Measurements from ENCODE around the gene ZNF239.
"Not testable (repeated sequence)": the region's sequence is repeated elsewhere in the genome, so short reads cannot be mapped to it uniquely, and the experiment has no call there.

Gene ZNF239

DNA sequence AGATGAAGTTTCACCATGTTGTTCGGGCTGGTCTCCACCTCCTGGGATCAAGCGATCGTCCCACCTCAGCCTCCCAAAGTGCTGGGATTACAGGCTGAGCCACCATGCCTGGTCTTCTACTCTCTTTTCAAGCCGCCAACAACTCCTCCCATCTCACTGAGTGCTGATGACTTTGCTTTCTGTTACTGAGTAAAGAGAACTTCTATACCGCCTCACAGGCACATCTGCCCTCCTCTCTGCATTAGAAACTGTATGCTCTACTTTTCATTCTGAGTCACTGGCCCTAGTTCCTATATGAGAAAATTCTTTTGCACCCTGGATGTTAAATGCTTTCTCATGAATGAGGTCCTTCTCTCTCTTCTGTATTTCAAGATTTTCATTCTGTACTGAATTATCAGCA is 2.2 kb upstream of the ZNF239 start:
- DNase-seq (ENCODE audit: low read depth) = no peak

DNA sequence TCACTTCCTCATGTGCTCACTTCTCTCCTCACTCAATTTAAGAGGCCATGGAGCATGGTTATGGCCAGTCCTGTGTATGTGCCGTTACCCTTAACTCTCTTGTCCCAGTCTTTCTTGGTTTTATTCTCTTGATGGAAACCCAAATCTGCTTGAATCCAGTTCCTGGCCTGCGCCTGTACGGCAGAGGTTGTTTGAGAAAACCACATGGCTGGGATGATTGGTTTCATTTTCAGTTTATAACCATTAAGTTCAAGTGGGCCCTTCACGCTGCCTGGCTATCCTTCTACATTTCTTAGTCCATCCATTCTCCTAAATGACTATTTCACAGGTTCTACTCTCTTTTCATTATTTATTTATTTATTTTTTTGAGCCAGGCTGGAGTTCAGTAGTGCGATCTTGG is 1.6 kb upstream of the ZNF239 start:
- no peak for DNase-seq (ENCODE audit: low read depth)

DNA sequence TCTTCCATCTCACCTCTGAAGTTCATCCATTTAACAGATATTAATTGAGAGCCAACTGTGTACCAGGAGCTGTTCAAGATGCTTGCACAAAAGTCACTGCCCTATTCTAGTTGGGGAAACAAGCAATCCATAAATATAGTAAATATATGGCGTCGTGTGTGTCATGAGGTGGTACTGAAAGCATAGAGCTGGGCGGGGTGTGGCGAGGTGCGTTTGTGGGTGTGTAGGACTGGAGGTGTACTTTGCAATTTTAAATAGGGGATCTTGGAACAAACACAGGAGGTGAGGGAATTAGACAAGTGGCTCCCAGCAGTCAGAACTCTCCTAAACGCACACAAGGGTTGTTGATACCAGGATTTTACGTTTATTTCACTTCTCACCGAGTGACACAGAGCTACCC is 490 bp upstream of the ZNF239 start:
- DNase-seq (ENCODE audit: low read depth) = no peak

DNA sequence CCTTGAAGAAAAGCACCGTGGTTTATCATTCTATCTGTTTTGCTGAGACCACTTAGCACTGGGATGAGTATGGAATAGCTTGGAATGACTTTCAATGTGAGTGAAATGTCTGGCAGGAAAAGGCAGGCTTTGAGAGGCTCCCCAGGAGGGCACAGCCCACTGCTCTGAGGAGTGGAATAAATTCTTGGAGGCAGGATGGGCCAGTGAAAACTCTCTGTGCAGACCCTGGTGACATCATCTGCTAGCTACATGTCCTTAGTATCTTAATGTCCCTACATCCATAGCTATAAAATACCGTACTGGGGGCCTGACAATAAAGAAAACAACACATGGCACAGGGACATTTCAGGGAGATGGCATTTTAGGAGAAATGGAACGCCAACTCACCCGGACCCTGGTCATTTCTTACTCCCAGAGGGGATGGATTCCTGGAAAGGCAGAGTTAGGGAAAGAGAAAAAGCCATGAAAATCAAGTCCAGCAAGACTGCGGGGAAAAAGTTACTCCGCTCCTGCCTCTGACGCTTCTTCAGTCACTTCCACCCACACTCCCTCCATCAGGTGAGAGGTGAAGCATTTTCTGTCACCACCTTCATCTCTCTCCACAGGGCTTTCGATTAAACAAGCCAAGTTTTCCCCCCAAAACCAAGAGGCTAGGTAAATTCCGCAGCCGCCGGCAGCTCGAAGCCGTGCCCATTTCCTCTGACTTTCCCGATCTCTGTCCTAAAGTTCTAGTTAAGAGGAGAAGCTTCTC is 991 bp downstream of the ZNF239 start:
- DNase-seq (ENCODE audit: low read depth) = no peak

DNA sequence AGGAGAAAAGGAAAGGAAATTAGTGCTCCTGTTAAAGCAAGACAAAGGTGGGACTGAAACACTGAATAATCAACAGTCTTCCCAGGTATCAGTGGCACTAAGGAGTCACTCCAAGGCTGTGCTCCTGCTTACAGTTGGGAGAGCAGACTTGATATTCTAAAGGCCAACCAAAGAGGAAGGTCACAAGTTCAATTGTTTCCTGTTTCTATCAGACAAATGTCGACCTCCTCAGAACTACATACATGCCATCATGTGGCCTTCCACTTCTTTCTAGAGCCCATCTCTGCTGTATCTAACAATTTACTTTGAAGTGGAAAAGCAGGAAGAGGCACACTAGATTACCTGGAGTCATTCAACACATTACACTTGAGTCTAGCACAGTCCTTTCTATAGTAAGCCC is 3.4 kb downstream of the ZNF239 start:
- no peak for DNase-seq (ENCODE audit: low read depth)

DNA sequence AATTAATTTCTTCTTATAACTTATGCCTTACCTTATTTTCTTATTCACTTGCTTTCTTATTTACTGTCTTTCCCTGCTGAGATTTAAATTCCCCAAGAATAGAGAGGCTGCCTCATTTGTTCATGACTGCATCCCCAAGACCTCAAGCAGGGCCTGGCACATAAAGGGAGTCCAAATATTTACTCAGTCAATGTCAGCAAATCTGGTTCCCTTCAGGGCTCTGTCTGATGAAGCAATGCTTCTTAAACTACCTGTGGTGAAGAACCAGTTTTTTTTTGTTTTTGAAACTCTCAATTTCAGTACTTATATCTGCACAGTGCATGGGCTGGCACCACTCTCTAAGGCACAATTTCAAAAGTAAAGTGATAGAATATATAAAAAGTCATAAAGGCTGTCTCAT is 4.7 kb downstream of the ZNF239 start:
- no peak for DNase-seq (ENCODE audit: low read depth)

DNA sequence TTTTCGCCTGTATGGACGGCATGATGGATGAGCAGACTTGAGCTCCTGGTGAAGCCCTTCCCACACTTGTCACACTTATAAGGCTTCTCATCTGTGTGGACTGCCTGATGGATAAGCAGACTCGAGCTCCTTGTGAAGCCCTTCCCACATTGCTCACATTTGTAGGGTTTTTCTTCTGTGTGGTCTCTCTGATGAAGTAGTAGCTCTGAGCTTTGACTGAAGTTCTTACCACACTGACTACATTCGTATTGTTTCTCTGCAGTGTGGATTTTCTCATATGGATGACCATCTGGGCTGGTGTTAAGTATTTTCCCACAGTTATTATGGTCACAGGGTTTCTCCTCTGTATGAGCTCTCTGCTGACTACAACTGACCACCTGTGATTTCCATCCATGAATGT is 17.2 kb downstream of the ZNF239 start:
- no peak for DNase-seq (ENCODE audit: low read depth)

DNA sequence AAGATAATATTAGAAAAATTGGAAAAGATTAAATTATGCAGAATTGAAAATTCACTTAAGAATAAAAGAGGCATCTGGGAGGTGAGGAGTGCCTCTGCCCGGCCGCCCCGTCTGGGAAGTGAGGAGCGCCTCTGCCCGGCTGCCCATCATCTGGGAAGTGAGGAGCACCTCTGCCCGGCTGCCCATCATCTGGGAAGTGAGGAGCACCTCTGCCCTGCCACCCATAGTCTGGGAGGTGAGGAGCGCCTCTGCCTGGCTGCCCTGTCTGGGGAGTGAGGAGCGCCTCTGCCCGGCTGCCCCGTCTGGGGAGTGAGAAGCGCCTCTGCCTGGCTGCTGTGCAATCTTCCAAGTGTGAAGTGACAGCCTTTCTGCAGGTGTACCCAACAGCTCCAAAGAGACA is 30.7 kb downstream of the ZNF239 start:
- DNase-seq (ENCODE audit: low read depth) = not testable (repeated sequence)

DNA sequence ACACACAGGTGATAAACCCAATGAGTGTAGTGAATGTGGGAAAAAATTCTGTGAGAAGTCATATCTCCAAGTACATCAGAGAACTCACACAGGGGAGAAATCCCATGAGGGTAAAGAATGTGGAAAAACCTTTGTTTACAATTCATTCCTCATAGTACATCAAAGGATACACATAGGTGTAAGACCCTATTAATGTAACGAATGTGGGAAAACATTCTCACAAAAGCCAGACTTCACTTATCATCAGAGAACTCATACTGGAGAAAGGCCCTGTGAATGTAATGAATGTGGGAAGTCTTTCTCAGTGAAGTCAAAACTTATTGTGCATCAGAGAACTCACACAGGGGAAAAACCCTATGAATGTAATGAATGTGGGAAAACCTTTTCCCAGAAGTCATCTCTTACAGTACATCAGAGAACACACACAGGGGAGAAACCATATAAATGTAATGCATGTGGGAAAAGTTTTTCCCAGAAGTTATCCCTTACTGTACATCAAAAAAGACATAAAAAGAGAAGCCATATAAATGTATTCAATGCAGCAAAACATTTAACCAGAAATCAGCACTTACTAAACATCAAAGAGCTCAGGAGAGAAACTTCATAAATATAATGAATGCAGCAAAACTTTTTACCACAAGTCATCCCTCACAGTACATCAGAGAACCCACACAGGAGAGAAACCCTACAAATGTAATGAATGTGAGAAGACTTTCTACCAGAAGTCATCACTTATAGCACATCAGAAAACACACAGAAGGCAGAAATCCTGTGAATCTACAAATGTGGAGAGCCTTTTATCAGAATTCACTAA is 49.8 kb downstream of the ZNF239 start:
- no peak for DNase-seq (ENCODE audit: low read depth)

Data from GM04504 (cell line).